Hindlimb muscle (tissue), 1 donor: ENCODE results near the gene SORBS1. TPM values are rescaled to one million over a fixed set of nuclear protein-coding genes. Genes with fewer than 3 reads are reported as not detected.

Experiments used
- DNase-seq: peaks from one replicate; pipeline ENCODE4 v3.0.0-alpha.2; 2013
- polyA plus RNA-seq: library from polyadenylated mRNA; unstranded; fragments of 120-200 nt; gene quantifications from one replicate; pipeline ENCODE4 v1.2.1, GENCODE V29; 2013; ENCODE audit not compliant: insufficient read length

Gene SORBS1
- polyA plus RNA-seq, 1 donor, result 72.6 TPM

- DNase-seq, result no peak
These were observed 49.9 kb downstream of the SORBS1 start for GRCh38 chr10:95511314-95511713.

- no peak for DNase-seq
These were observed 51.9 kb downstream of the SORBS1 start for GRCh38 chr10:95509251-95509650.

- DNase-seq, result no peak
These were observed 52.4 kb downstream of the SORBS1 start for GRCh38 chr10:95508730-95509129.

- no peak for DNase-seq
These were observed 55.0 kb downstream of the SORBS1 start for GRCh38 chr10:95506056-95506737.

GRCh38 chr10:95505641-95506040, 55.5 kb downstream of the SORBS1 start:
- no peak for DNase-seq

GRCh38 chr10:95505084-95505610, 56.0 kb downstream of the SORBS1 start:
- DNase-seq, result no peak

GRCh38 chr10:95504246-95504691, 56.9 kb downstream of the SORBS1 start:
- no peak for DNase-seq

- no peak for DNase-seq
These were observed 57.6 kb downstream of the SORBS1 start for GRCh38 chr10:95503526-95503925.

GRCh38 chr10:95503001-95503400, 58.2 kb downstream of the SORBS1 start:
- DNase-seq, result no peak

- DNase-seq, result no peak
These were observed 58.8 kb downstream of the SORBS1 start for GRCh38 chr10:95502377-95502776.

- no peak for DNase-seq
These were observed 59.7 kb downstream of the SORBS1 start for GRCh38 chr10:95501203-95502094.

GRCh38 chr10:95500649-95501048, 60.5 kb downstream of the SORBS1 start:
- no peak for DNase-seq

GRCh38 chr10:95500097-95500496, 61.1 kb downstream of the SORBS1 start:
- DNase-seq, result no peak

- DNase-seq, result no peak
These were observed 61.6 kb downstream of the SORBS1 start for GRCh38 chr10:95499482-95499989.

- no peak for DNase-seq
These were observed 64.2 kb downstream of the SORBS1 start for GRCh38 chr10:95496951-95497350.

- DNase-seq, result no peak
These were observed 64.8 kb downstream of the SORBS1 start for GRCh38 chr10:95496246-95496911.

GRCh38 chr10:95493862-95494261, 67.3 kb downstream of the SORBS1 start:
- no peak for DNase-seq

- no peak for DNase-seq
These were observed 73.2 kb downstream of the SORBS1 start for GRCh38 chr10:95487994-95488393.

- no peak for DNase-seq
These were observed 75.9 kb downstream of the SORBS1 start for GRCh38 chr10:95485056-95485844.

GRCh38 chr10:95482501-95483233, 78.5 kb downstream of the SORBS1 start:
- no peak for DNase-seq

- no peak for DNase-seq
These were observed 80.2 kb downstream of the SORBS1 start for GRCh38 chr10:95480901-95481491.
